OCI-LY7 (cell line): ENCODE results near the gene ELOF1. TPM values are rescaled to one million over a fixed set of nuclear protein-coding genes. Genes with fewer than 3 reads are reported as not detected.
A peak's percentile ranks its signal among the peaks of the same experiment; 100 is the strongest.

Source experiments
- BruUV-seq: library from RNA; stranded (reverse); fragments of 400-500 nt; replicated peaks from 2 replicates; lab custom pipeline; 2021; lab: Mats Ljungman, UMichigan
- CTCF ChIA-PET: fragments of 300-600 bp; sonication (Branson Sonifier 250); formaldehyde crosslinking; loops from one replicate; lab custom pipeline; 2022; ENCODE audit warnings: antibody characterized with exemption; ENCODE audit not compliant: unreplicated experiment; lab: Charles Lee
- POLR2A ChIA-PET: fragments of 300-600 bp; sonication (Branson Sonifier 250); formaldehyde crosslinking; loops from one replicate; lab custom pipeline; 2022; ENCODE audit warnings: antibody characterized with exemption; lab: Charles Lee
- DNase-seq: peaks from one replicate; pipeline ENCODE4 v3.0.0-alpha.2; 2015; ENCODE audit warnings: low spot score
- H2AFZ ChIP-seq: fragments of 200-600 bp; sonication (generic), shearing (Covaris generic); 2 replicates; pipeline ENCODE4 v1.6.1; 2014; ENCODE audit warnings: mild to moderate bottlenecking, antibody characterized with exemption, low read length, moderate library complexity
- H3K27ac ChIP-seq: fragments of 200-600 bp; sonication (generic); 2 replicates; pipeline ENCODE4 v1.5.1; 2014; ENCODE audit warnings: mixed run types, low read depth, mild to moderate bottlenecking, moderate library complexity, low read length, inconsistent platforms; ENCODE audit not compliant: poor library complexity, severe bottlenecking
- H3K36me3 ChIP-seq: fragments of 200-600 bp; sonication (generic); 2 replicates; pipeline ENCODE4 v1.6.1; 2014; ENCODE audit warnings: mild to moderate bottlenecking, antibody characterized with exemption, low read length, moderate library complexity, mixed read lengths; ENCODE audit not compliant: insufficient read depth
- H3K4me1 ChIP-seq: fragments of 200-600 bp; sonication (generic); 2 replicates; pipeline ENCODE4 v1.5.1; 2014; ENCODE audit warnings: mild to moderate bottlenecking, low read length; ENCODE audit not compliant: insufficient read depth, poor library complexity, severe bottlenecking
- H3K4me2 ChIP-seq: fragments of 200-600 bp; sonication (generic); 2 replicates; pipeline ENCODE4 v1.6.1; 2014; ENCODE audit warnings: mild to moderate bottlenecking, low read length
- H3K4me3 ChIP-seq: fragments of 200-600 bp; sonication (generic); 2 replicates; pipeline ENCODE4 v1.5.1; 2014; ENCODE audit warnings: mild to moderate bottlenecking, low read depth, low read length; ENCODE audit not compliant: poor library complexity, severe bottlenecking
- H3K79me2 ChIP-seq: fragments of 200-600 bp; sonication (generic); 2 replicates; pipeline ENCODE4 v1.6.1; 2016; ENCODE audit warnings: low read depth, mild to moderate bottlenecking, low read length, moderate library complexity, mixed read lengths; ENCODE audit not compliant: insufficient read depth
- H3K9me2 ChIP-seq: fragments of 200-600 bp; sonication (generic); 2 replicates; pipeline ENCODE4 v1.6.1; 2016; ENCODE audit warnings: mild to moderate bottlenecking, low read length, mixed read lengths; ENCODE audit not compliant: insufficient read depth
- H3K9me3 ChIP-seq: fragments of 200-600 bp; sonication (generic); 2 replicates; pipeline ENCODE4 v1.6.1; 2014; ENCODE audit warnings: mild to moderate bottlenecking, mixed run types, low read length, mixed read lengths
- H4K20me1 ChIP-seq: fragments of 200-600 bp; sonication (generic); 2 replicates; pipeline ENCODE4 v1.6.1; 2014; ENCODE audit warnings: mild to moderate bottlenecking, antibody characterized with exemption, low read length, moderate library complexity, mixed read lengths; ENCODE audit not compliant: insufficient read depth
- EZH2phosphoT487 ChIP-seq: fragments of 200-600 bp; sonication (generic); IDR thresholded peaks from 2 replicates; pipeline ENCODE4 v1.6.1; 2018; ENCODE audit warnings: low read depth, borderline replicate concordance, mild to moderate bottlenecking, mixed run types, antibody characterized with exemption, low read length, moderate library complexity, mixed read lengths
- intact Hi-C: fragments of 100-400 bp; cut with micrococcal nuclease; formaldehyde crosslinking; loops from one replicate; pipeline ENCODE4 v1.10.0; 2022; ENCODE audit not compliant: unreplicated experiment
- total RNA-seq, 2 experiments: library from RNA; depleted of rRNA in 1 of 2; stranded (reverse); fragments of >200 nt in 1 of 2; shearing (Covaris generic) in 1 of 2; gene quantifications; 2 replicates each; pipeline ENCODE4 v1.2.3, GENCODE V29; 2014 to 2022
- TF ChIP-seq, protein P1 (sequence below): fragments of 200-600 bp; sonication (generic); conservative IDR thresholded peaks from 2 replicates; pipeline ENCODE4 v1.5.1; 2014; ENCODE audit warnings: mild to moderate bottlenecking, antibody characterized with exemption, low read length, moderate library complexity, mixed read lengths

ELOF1 gene
- total RNA-seq, 2 experiments from 2014 or later: 60.5 to 73.2 TPM

DNA sequence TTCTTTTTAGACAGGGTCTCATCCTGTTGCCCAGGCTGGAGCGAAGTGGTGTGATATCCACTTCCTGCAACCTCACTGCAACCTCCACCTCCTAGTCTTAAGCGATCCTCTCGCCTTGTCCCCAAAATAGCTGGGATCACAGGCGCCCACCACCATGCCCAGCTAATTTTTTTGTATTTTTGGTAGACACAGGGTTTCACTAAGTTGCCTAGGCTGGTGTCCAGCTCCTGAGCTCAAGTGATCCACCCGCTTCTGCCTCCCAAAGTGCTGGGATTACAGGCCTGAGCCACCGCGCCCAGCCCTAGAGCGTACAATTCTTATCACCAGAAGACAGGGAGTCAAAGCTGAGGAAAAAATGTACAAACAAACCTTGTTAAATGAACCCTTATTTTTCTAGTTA lies 4.5 kb upstream of the ELOF1 start:
- TF ChIP-seq, protein P1, sequence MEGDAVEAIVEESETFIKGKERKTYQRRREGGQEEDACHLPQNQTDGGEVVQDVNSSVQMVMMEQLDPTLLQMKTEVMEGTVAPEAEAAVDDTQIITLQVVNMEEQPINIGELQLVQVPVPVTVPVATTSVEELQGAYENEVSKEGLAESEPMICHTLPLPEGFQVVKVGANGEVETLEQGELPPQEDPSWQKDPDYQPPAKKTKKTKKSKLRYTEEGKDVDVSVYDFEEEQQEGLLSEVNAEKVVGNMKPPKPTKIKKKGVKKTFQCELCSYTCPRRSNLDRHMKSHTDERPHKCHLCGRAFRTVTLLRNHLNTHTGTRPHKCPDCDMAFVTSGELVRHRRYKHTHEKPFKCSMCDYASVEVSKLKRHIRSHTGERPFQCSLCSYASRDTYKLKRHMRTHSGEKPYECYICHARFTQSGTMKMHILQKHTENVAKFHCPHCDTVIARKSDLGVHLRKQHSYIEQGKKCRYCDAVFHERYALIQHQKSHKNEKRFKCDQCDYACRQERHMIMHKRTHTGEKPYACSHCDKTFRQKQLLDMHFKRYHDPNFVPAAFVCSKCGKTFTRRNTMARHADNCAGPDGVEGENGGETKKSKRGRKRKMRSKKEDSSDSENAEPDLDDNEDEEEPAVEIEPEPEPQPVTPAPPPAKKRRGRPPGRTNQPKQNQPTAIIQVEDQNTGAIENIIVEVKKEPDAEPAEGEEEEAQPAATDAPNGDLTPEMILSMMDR: no peak
- no peak for TF ChIP-seq EZH2phosphoT487
- no TSS peak for BruUV-seq
- intact Hi-C loops: no loop called here
- Histone ChIP-seq H3K79me2 (peaks cover 19% of the 10 kb centered on the region), H3K27ac (peak overlapping the region; percentile 44), H3K36me3 (no peaks in the 10 kb centered on the region), H2AFZ (peak overlapping the region; percentile 24; the same call in 1 of the 2 replicates), H3K4me2 (peak overlapping the region; percentile 25; the same call in 1 of the 2 replicates), H4K20me1 (peaks cover 3% of the 10 kb centered on the region; the same call in 1 of the 2 replicates), H3K4me3 (no peak overlapping the region), H3K4me1 (peaks cover 63% of the 10 kb centered on the region), H3K9me3 (no peaks in the 10 kb centered on the region), H3K9me2 (no peaks in the 10 kb centered on the region)
- no peak for DNase-seq
- CTCF ChIA-PET: no interaction called here
- POLR2A ChIA-PET: interaction anchor here (1.0 to 1.1 kb wide), 2 partner anchors 15 to 34 kb away, joined by 3 read pairs; partner anchors contain the start of gene ECSIT

DNA sequence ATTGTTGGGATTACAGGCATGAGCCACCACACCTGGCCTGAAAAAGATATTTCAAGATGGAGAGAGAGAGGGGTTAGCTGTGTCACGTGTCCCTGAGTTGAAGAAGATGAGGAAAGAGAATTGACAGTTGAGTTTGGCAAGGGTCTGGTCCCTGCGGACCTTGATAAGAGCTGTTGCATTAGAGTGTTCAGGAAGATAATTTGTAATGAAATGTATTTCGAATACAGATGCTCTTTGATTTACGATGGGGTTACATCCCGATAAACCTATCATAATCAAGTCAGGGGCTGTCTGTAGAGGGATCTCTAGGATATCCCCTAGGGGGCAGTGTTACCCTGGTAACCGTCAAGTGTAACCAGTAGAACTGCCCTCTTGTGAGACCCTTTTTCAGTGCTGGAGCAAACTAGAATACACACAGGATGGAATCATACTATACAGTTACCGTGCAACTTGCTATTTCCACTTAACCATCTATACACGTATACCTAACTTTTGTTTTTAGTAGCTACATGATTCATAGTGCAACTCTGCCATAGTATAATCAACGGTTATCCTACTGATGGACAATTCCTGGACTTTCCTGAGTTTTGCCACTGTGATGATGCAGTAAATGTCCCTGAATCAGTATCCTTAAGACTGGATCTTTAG lies 1.5 kb upstream of the ELOF1 start:
- peak; percentile 96 for DNase-seq
- CTCF ChIA-PET: no interaction called here
- Histone ChIP-seq H3K4me1 (peaks cover 64% of the 10 kb centered on the region), H3K79me2 (peaks cover 41% of the 10 kb centered on the region), H4K20me1 (peaks cover 10% of the 10 kb centered on the region; the same call in 1 of the 2 replicates), H3K4me3 (peak overlapping the region; percentile 96), H3K36me3 (peaks cover 10% of the 10 kb centered on the region; the same call in 1 of the 2 replicates), H2AFZ (no peak overlapping the region), H3K4me2 (peak overlapping the region; percentile 67), H3K27ac (peak overlapping the region; percentile 73), H3K9me2 (no peaks in the 10 kb centered on the region), H3K9me3 (no peaks in the 10 kb centered on the region)
- TF ChIP-seq EZH2phosphoT487: no peak
- TF ChIP-seq, protein P1: peak; percentile 95
- POLR2A ChIA-PET: interaction anchor here (0.5 to 1.8 kb wide), 2 partner anchors 18 to 26 kb away, joined by 3 to 6 read pairs; no protein-coding TSS in a partner anchor
- intact Hi-C loops: loop anchor here (1.0 kb wide), 1 partner anchor 27 kb away; no protein-coding TSS in a partner anchor
- no TSS peak for BruUV-seq
